Measurements from ENCODE around the gene RETREG2.

The RETREG2 gene

DNA sequence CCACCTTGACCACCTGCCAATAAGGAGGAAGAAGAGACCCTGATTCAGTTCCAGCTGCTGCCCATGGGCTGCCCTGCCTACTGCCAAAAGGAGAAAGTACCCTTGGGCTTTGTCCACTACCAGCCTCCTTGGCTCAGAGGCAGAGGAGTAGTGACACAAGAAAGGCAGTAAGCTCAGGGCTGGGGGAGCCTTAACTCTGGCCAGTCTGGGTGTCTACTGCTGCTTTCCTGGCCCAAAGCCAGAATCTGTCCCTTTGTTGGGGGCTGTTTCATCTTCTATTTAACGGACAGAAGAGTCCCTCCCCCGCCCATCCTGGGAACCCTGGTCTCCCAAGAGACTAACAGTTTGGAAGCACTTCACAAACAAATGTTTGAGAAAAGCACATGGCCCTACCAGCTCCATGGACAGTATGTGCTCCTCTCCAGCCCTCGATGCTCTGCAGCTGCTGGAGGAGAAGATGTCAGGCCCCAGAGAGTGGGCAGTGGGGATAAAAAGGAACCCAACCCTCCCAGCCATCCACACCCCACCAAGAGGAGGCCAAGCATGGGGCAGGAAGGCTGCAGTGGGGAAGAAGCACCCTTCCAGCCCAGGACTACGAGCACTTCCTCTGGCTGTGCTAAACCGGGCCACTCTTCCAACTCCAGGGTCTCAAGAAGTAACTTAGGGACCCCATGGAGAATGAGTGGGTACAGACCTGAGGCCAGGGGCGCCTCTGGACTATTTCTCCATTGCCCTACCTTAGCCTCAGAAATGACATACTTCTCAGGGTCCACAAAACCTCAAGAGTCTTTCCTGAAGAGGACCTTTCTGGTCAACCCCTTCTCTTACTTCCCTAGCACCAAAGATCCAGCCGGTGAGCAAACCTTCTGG is 50.2 kb downstream of the RETREG2 start:
- H3K4me3 ChIP-seq (ENCODE audit: insufficient read depth in 1 of 2, low read depth in 1 of 2, low read length in 2 of 2): peak overlapping the region; percentile 72 to 94
- H3K79me1 ChIP-seq (replicated peaks; ENCODE audit: low read length, poor library complexity, severe bottlenecking): peaks cover 57% of the 10 kb centered on the region
- no peak overlapping the region for H3K27ac ChIP-seq (ENCODE audit: low read length, poor library complexity, severe bottlenecking)
- H3K18ac ChIP-seq (ENCODE audit: low read depth in 1 of 2, low read length in 2 of 2): peak overlapping the region in 1 of 2 experiments; percentile 70
- no peaks in the 10 kb centered on the region for H3K27me3 ChIP-seq (ENCODE audit: control insufficient read depth in 1 of 2, insufficient read depth in 1 of 2, low read length in 2 of 2)
- no peak overlapping the region for H4K91ac ChIP-seq (ENCODE audit: low read length)
- H3K9me3 ChIP-seq (ENCODE audit: control insufficient read depth, low read length): no peaks in the 10 kb centered on the region
- H3K4me1 ChIP-seq (ENCODE audit: control insufficient read depth, insufficient read depth, low read depth, low read length): peaks cover 12% of the 10 kb centered on the region
- H2BK5ac ChIP-seq (ENCODE audit: low read depth, low read length, poor library complexity, severe bottlenecking): no peak overlapping the region
- H2BK120ac ChIP-seq (ENCODE audit: low read depth, low read length): no peak overlapping the region
- peak overlapping the region in 1 of 2 experiments; percentile 93 for H3K4ac ChIP-seq (ENCODE audit: low read depth in 1 of 2, low read length in 2 of 2)
- H3K23ac ChIP-seq (ENCODE audit: low read length in 2 of 2): peak overlapping the region in 1 of 2 experiments; percentile 86
- peak; percentile 18 for DNase-seq
- peak overlapping the region in 1 of 2 experiments; percentile 99 for H3K14ac ChIP-seq (ENCODE audit: low read length in 2 of 2)
- peaks cover 43 to 54% of the 10 kb centered on the region in 2 experiments for H3K36me3 ChIP-seq (ENCODE audit: control insufficient read depth in 1 of 2, insufficient read depth in 2 of 2, low read depth in 1 of 2, low read length in 2 of 2)
- H2BK15ac ChIP-seq (ENCODE audit: low read depth, poor library complexity, severe bottlenecking): no peak overlapping the region
- no peak overlapping the region for H4K8ac ChIP-seq (ENCODE audit: low read length)
- H3K9ac ChIP-seq (ENCODE audit: low read length): peak overlapping the region; percentile 96
- WGBS: 81% methylated on average over 6 of the region's 7 CpGs
- no peak overlapping the region for H2AFZ ChIP-seq (ENCODE audit: low read depth, low read length)
- peak overlapping the region in 1 of 2 experiments; percentile 84 for H2BK12ac ChIP-seq (ENCODE audit: low read length in 2 of 2)
- H2AK5ac ChIP-seq (ENCODE audit: low read length, severe bottlenecking): no peak overlapping the region
- peak overlapping the region; percentile 98 for H3K4me2 ChIP-seq (ENCODE audit: low read length, poor library complexity, severe bottlenecking)

DNA sequence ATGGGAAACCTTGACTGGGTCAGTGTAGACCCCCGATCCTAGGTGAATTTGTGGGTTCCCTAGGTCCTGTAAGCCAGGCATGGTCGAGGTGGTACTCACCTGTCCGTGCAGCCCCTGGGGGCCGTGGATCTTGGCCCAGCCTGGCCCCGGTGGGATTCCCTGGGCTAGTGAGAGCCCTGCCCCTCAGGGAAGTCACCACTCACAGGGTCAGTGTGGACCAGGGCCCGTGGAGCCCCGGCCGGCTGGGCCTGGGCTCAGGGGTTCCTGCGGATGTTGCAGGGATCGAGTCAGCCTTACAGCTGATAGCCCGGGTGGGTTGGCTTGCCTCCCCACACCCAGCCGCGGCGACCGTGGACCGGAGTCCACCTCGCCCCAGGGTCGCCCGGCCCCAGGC is 50.8 kb downstream of the RETREG2 start:
- Histone ChIP-seq H3K4me1 (ENCODE audit: control insufficient read depth, insufficient read depth, low read depth, low read length) (peaks cover 12% of the 10 kb centered on the region), H3K27ac (ENCODE audit: low read length, poor library complexity, severe bottlenecking) (peak overlapping the region; percentile 6), H2BK120ac (ENCODE audit: low read depth, low read length) (peak overlapping the region; percentile 83), H4K91ac (ENCODE audit: low read length) (no peak overlapping the region), H2BK12ac (ENCODE audit: low read length in 2 of 2) (peak overlapping the region in 1 of 2 experiments; percentile 75), H3K27me3 (ENCODE audit: control insufficient read depth in 1 of 2, insufficient read depth in 1 of 2, low read length in 2 of 2) (no peaks in the 10 kb centered on the region), H3K4ac (ENCODE audit: low read depth in 1 of 2, low read length in 2 of 2) (peak overlapping the region; percentile 0 to 93), H3K14ac (ENCODE audit: low read length in 2 of 2) (peak overlapping the region in 1 of 2 experiments; percentile 99), H2AFZ (ENCODE audit: low read depth, low read length) (peak overlapping the region; percentile 46), H3K4me2 (ENCODE audit: low read length, poor library complexity, severe bottlenecking) (peak overlapping the region; percentile 98), H3K4me3 (ENCODE audit: insufficient read depth in 1 of 2, low read depth in 1 of 2, low read length in 2 of 2) (peak overlapping the region; percentile 72 to 94), H3K36me3 (ENCODE audit: control insufficient read depth in 1 of 2, insufficient read depth in 2 of 2, low read depth in 1 of 2, low read length in 2 of 2) (peaks cover 42 to 54% of the 10 kb centered on the region in 2 experiments), H3K79me1 (replicated peaks; ENCODE audit: low read length, poor library complexity, severe bottlenecking) (peaks cover 53% of the 10 kb centered on the region), H2BK5ac (ENCODE audit: low read depth, low read length, poor library complexity, severe bottlenecking) (no peak overlapping the region), H3K23ac (ENCODE audit: low read length in 2 of 2) (peak overlapping the region in 1 of 2 experiments; percentile 86), H4K8ac (ENCODE audit: low read length) (peak overlapping the region; percentile 46), H3K18ac (ENCODE audit: low read depth in 1 of 2, low read length in 2 of 2) (peak overlapping the region; percentile 46 to 70), H2BK15ac (ENCODE audit: low read depth, poor library complexity, severe bottlenecking) (peak overlapping the region; percentile 68), H2AK5ac (ENCODE audit: low read length, severe bottlenecking) (no peak overlapping the region), H3K9me3 (ENCODE audit: control insufficient read depth, low read length) (no peaks in the 10 kb centered on the region), H3K9ac (ENCODE audit: low read length) (peak overlapping the region; percentile 96)
- DNase-seq: no peak
- WGBS: 8% methylated on average over 19 of the region's 19 CpGs

DNA sequence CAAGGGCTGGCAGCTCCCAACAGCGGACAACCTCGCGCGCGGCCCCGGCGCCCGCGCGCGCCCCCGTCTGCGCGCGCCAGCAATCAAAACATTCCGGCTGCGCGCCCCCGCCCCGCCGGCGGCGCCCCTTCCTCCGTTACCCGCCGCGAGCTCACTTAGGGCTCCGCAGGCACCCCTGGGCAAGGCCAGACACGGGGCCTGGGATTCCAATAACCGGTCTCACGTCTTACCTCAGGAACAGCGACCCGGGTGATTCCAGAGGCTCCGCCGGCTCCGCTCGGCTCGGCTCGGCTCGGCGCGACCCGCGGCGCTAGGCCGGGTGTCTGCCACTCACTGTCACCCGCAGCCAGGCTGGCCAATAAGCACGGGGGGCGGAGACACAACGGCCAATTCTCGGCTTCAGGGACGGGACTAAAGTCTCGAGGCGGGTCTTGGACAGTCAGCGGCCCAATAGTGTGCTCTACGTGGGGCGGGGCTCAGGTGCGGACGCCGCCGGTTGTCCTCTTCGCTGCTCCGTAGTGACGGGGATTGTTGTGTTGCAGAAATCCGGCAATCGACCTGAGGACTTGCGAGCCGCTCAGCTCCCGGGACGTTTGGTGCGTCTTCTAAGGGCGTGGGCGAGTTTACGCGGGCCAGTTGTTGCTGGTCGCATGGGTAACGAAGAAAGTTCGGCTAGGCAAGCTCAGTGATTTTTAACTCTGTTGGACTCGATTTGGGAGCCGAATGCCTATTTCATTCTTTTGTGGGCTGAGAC is 51.4 kb downstream of the RETREG2 start, which contains the start of the genes ANKZF1 and ATG9A:
ANKZF1 (plus strand) TSS at position 502 of the 754 bp plus-strand sequence. CDS start 452 bp downstream, outside the sequence.
ATG9A (minus strand) TSS at position 332 of the 754 bp plus-strand sequence. CDS start 1,612 bp downstream, outside the sequence.
- H3K23ac ChIP-seq (ENCODE audit: low read length in 2 of 2): peak within 1 kb of the TSS in 1 of 2 experiments; percentile 90
- peaks cover 37 to 54% of the 10 kb centered on the region in 2 experiments for H3K36me3 ChIP-seq (ENCODE audit: control insufficient read depth in 1 of 2, insufficient read depth in 2 of 2, low read depth in 1 of 2, low read length in 2 of 2)
- H3K18ac ChIP-seq (ENCODE audit: low read depth in 1 of 2, low read length in 2 of 2): peak within 1 kb of the TSS; percentile 61 to 79
- peak within 1 kb of the TSS in 1 of 2 experiments; percentile 75 for H2BK12ac ChIP-seq (ENCODE audit: low read length in 2 of 2)
- peaks cover 12% of the 10 kb centered on the region for H3K4me1 ChIP-seq (ENCODE audit: control insufficient read depth, insufficient read depth, low read depth, low read length)
- peaks cover 48% of the 10 kb centered on the region for H3K79me1 ChIP-seq (replicated peaks; ENCODE audit: low read length, poor library complexity, severe bottlenecking)
- H4K8ac ChIP-seq (ENCODE audit: low read length): peak within 1 kb of the TSS; percentile 91
- peak; percentile 99 for DNase-seq
- H2AK5ac ChIP-seq (ENCODE audit: low read length, severe bottlenecking): no peak within 1 kb of the TSS
- peak within 1 kb of the TSS; percentile 81 for H2AFZ ChIP-seq (ENCODE audit: low read depth, low read length)
- peak within 1 kb of the TSS; percentile 96 for H3K9ac ChIP-seq (ENCODE audit: low read length)
- H3K4me3 ChIP-seq (ENCODE audit: insufficient read depth in 1 of 2, low read depth in 1 of 2, low read length in 2 of 2): peak within 1 kb of the TSS; percentile 83 to 94
- no peaks in the 10 kb centered on the region for H3K27me3 ChIP-seq (ENCODE audit: control insufficient read depth in 1 of 2, insufficient read depth in 1 of 2, low read length in 2 of 2)
- WGBS: under 1% methylated on average over 80 of the region's 80 CpGs
- peak within 1 kb of the TSS in 1 of 2 experiments; percentile 99 for H3K14ac ChIP-seq (ENCODE audit: low read length in 2 of 2)
- no peaks in the 10 kb centered on the region for H3K9me3 ChIP-seq (ENCODE audit: control insufficient read depth, low read length)
- H3K27ac ChIP-seq (ENCODE audit: low read length, poor library complexity, severe bottlenecking): peak within 1 kb of the TSS; percentile 88
- peak within 1 kb of the TSS; percentile 84 for H4K91ac ChIP-seq (ENCODE audit: low read length)
- H3K4ac ChIP-seq (ENCODE audit: low read depth in 1 of 2, low read length in 2 of 2): peak within 1 kb of the TSS; percentile 0 to 93
- peak within 1 kb of the TSS; percentile 68 for H2BK15ac ChIP-seq (ENCODE audit: low read depth, poor library complexity, severe bottlenecking)
- H2BK5ac ChIP-seq (ENCODE audit: low read depth, low read length, poor library complexity, severe bottlenecking): peak within 1 kb of the TSS; percentile 67
- H2BK120ac ChIP-seq (ENCODE audit: low read depth, low read length): peak within 1 kb of the TSS; percentile 83
- peak within 1 kb of the TSS; percentile 98 for H3K4me2 ChIP-seq (ENCODE audit: low read length, poor library complexity, severe bottlenecking)

All from mesenchymal stem cell (in vitro differentiated cells and primary cell).